Fibroblast of the aortic adventitia (primary cell): ENCODE data around the gene CCDC18. TPM values are rescaled to one million over a fixed set of nuclear protein-coding genes. Genes with fewer than 3 reads are reported as not detected.

Experiments used
- DNase-seq: peaks from one replicate; pipeline ENCODE4 v3.0.0-alpha.2; 2010; ENCODE audit warnings: low read depth
- H3K4me3 ChIP-seq: 2 replicates; pipeline ENCODE4 v1.5.1; 2011; ENCODE audit warnings: low read depth, mild to moderate bottlenecking, control low read depth, low read length, moderate library complexity
- CTCF ChIP-seq: IDR thresholded peaks from 2 replicates; pipeline ENCODE4 v1.5.1; 2011; ENCODE audit warnings: mild to moderate bottlenecking, low read length, control low read depth, inconsistent platforms; ENCODE audit not compliant: insufficient read depth
- total RNA-seq: library from RNA; depleted of rRNA; stranded (reverse); fragments of >200 nt; gene quantifications from 2 replicates; pipeline ENCODE4 v1.2.3, GENCODE V29; 2012; ENCODE audit warnings: low replicate concordance

Gene CCDC18
- total RNA-seq, 1 donor = 16.0 TPM

- TF ChIP-seq CTCF = no peak
These were observed 37.4 kb upstream of the CCDC18 start for GRCh38 chr1:93143136-93143535.

GRCh38 chr1:93143769-93144168, 36.8 kb upstream of the CCDC18 start:
- no peak overlapping the region for H3K4me3 ChIP-seq
- no peak for DNase-seq
- TF ChIP-seq CTCF = no peak

More at GRCh38 chr1:93143136-93143535, 37.4 kb upstream of the CCDC18 start:
- no peak overlapping the region for H3K4me3 ChIP-seq
- DNase-seq = peak; percentile 4

DNA sequence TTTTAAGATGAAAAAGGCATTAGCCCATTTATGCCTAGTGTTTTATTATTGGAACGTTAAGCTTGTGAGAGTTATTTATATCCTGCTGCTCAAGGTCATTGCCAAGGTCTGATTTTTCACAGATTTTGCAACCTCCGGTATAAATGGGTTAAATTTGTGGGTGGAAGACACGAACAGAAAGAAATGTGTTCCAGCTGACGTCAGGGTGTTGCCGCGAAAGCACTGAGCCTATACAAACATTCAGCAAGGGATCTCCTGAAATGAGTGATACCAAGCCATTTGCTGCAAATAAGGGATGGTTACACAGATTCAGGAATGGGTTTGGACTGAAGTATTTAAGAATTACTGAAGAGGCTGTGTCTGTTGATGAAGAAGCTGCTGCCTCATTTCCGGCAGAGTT, 32.5 kb upstream of the CCDC18 start:
- DNase-seq = peak; percentile 50
- no peak for TF ChIP-seq CTCF
- H3K4me3 ChIP-seq = no peak overlapping the region

- TF ChIP-seq CTCF = no peak
- H3K4me3 ChIP-seq = no peak overlapping the region
- DNase-seq = no peak
These were observed 29.8 kb upstream of the CCDC18 start for GRCh38 chr1:93150729-93151128.

- TF ChIP-seq CTCF = no peak
- no peak overlapping the region for H3K4me3 ChIP-seq
- no peak for DNase-seq
These were observed 29.1 kb upstream of the CCDC18 start for GRCh38 chr1:93151474-93151873.

- no peak overlapping the region for H3K4me3 ChIP-seq
- TF ChIP-seq CTCF = no peak
- no peak for DNase-seq
These were observed 27.7 kb upstream of the CCDC18 start for GRCh38 chr1:93152835-93153234.

DNA sequence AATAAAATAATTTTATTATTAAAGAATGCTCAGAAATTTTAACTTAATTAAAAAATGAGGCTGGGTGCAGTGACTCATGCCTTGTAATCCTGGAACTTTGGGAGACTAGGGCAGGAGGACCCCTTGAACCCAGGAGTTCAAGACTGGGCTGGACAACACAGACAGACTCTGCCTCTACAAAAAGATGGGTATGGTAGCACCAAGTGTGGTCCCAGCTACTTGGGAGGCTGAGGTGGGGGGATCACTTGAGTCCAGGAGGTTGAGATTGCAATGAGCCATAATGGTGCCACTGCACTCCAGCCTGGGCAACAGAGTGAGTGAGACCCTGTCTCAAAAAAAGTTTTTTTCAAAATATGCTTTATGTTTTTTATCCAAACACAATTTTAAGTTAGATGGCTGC, 25.6 kb upstream of the CCDC18 start:
- no peak for TF ChIP-seq CTCF
- DNase-seq = no peak
- H3K4me3 ChIP-seq = no peak overlapping the region
